GM20000 (cell line): ENCODE measurements around the gene SKI.

Experiments used
- DNase-seq: peaks from one replicate; pipeline ENCODE4 v3.0.0; 2012; ENCODE audit warnings: low spot score
- TF ChIP-seq, protein P1 (sequence below): IDR thresholded peaks from 2 replicates; pipeline ENCODE4 v1.5.1; 2012; ENCODE audit warnings: mild to moderate bottlenecking, control low read depth; ENCODE audit errors: extremely low read depth, missing control alignments

Gene SKI

DNA sequence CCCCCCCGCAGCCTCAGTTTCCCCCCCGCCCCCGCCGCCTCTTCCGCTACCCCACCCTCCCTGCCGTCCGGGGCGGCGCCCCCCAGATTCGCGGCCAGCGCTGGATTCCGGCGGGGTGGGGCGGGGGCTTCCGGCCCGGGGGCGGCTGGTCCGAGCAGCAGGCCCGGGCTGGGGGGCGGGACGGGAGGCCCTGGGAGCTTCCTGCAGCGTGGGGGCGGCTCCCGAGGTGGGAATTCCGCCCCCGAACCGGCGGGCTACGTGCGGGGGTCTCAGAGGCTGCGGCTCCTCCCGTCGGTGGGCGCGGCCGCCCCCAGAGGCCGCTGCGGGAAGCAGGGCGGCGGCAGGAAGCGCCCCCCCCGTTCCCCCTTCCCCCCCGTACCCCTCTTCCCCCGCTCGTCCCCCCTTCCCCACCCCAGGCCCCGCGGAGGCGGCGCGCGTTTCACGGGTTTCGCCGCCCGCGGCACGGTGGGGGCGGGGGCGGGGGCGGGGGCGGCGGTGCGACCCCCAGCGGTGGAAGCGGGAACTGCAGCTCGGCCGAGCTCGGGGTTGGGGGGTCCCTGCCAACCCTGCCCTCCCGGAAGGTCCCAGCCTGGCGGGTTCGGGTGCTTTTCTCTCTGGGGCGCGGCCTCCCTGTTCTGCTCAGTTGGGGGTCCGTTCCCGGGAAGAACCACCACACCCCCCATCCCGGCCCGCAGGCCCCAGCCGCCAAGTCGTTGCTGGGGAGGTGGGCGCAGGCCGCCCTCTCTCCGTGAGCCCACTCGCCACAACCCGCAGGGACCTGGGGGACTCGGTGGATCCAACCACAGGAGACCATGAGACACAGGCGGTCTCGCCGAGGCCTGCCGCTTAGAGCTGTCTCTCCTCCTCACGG, 86.9 kb downstream of the SKI start:
- TF ChIP-seq, protein P1, sequence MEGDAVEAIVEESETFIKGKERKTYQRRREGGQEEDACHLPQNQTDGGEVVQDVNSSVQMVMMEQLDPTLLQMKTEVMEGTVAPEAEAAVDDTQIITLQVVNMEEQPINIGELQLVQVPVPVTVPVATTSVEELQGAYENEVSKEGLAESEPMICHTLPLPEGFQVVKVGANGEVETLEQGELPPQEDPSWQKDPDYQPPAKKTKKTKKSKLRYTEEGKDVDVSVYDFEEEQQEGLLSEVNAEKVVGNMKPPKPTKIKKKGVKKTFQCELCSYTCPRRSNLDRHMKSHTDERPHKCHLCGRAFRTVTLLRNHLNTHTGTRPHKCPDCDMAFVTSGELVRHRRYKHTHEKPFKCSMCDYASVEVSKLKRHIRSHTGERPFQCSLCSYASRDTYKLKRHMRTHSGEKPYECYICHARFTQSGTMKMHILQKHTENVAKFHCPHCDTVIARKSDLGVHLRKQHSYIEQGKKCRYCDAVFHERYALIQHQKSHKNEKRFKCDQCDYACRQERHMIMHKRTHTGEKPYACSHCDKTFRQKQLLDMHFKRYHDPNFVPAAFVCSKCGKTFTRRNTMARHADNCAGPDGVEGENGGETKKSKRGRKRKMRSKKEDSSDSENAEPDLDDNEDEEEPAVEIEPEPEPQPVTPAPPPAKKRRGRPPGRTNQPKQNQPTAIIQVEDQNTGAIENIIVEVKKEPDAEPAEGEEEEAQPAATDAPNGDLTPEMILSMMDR = peak; percentile 51

DNA sequence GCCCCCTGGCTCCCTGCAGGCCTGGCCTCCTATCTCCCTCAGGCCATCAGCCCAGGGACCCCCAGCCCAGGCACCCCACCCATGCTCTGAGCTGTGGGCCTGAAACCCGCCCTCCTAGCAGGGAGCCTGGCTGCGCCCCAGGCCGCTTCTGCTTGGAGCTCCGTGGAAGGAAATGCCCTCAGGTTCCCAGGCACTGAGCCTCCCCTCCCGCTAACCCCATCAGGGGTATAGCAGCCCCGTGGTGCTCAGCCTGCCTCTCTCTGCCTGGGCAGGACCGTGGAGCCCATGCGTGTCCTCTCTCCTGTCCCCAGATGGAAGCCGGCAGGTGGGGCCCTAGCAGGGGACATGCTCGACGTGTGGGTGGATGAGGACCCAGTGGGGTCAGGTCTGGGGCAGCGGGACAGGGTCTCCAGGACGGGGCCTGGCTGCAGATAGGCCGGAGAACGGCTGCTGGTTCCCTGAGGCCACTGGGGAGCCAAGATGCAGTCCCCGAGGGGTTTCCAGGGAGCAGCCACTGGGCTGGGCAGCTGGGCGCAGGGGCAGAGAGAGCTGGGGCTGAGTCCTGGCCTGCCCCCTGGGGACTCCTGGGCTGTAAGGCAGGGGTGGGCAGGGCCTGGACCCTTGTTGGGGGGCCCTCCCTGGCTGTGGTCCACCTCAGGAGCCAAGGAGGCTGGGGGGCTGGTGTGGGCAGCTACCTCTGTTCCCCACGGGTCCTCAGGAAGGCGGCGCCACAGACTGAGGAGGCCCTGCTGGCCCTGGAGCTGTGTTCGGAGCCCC, 87.7 kb downstream of the SKI start:
- DNase-seq = no peak
- TF ChIP-seq, protein P1 = no peak

More for the DNA sequence above, 86.9 kb downstream of the SKI start:
- peak; percentile 96 for DNase-seq

DNA sequence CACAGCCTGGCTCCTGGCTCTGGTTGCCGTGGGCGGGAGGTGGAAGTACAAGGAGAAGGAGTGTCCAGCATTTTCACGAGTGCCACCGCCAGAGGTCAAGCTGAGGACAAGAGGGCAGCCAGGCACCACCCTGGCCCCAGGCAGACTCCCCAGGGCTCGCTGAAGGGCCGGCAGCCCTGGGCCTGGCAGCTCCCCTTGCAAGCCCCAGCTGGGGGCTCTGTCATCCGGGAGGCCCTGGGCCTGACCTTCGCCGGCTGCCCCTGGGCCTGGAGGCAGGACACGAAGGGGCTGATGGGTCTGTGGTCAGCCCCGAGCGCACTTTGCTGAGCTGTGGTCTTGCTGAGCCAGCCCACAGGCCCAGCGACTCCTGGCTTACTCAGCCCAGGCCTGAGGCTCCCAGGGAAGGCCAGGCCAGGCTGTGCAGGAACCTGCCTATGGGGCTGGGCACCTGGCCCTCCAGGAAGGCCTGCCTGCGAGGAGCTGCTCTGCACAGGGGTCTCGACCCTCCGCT, 88.4 kb downstream of the SKI start:
- DNase-seq = no peak
- TF ChIP-seq, protein P1 = no peak

DNA sequence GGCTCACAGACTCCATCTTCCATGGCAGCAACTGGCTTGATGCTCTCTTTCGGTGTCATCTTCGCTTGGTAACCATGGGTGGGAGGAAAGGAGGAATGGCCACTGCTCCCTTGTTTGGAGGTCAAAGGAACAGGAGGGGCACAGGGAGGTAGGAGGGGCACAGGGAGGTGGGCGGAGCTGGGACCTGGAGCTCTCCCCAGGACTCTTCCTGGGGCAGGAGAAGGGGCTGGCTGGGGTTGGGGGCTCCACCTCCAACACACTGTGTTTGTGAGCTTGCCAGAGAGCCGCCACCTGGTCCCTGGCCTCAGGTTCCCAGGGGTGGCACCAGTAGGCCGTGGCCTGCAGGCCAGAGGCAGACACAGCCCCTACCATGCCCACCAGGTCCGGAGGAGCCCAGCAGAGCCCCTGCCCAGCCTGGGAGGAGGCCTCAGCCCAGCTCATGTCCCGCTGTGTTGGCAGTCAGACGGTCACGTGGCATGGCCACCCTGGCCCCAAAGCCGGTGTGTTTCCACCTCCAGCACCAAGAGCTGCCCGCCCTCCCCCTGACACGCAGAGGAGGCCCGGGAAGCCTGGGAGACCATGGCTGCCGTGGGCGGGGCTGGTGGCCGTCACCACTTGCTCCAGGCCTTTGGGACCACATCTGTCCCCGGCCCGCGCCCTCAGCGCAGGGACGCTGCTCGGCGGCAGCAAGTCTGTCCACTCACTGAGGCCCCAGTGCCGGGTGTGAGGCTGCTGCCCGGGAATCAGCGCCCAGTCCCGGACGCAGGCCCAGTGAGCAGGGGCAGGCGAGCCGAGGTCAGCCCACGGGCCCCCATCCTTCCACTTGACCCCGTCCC, 89.3 kb downstream of the SKI start:
- DNase-seq = no peak
- TF ChIP-seq, protein P1 = no peak

DNA sequence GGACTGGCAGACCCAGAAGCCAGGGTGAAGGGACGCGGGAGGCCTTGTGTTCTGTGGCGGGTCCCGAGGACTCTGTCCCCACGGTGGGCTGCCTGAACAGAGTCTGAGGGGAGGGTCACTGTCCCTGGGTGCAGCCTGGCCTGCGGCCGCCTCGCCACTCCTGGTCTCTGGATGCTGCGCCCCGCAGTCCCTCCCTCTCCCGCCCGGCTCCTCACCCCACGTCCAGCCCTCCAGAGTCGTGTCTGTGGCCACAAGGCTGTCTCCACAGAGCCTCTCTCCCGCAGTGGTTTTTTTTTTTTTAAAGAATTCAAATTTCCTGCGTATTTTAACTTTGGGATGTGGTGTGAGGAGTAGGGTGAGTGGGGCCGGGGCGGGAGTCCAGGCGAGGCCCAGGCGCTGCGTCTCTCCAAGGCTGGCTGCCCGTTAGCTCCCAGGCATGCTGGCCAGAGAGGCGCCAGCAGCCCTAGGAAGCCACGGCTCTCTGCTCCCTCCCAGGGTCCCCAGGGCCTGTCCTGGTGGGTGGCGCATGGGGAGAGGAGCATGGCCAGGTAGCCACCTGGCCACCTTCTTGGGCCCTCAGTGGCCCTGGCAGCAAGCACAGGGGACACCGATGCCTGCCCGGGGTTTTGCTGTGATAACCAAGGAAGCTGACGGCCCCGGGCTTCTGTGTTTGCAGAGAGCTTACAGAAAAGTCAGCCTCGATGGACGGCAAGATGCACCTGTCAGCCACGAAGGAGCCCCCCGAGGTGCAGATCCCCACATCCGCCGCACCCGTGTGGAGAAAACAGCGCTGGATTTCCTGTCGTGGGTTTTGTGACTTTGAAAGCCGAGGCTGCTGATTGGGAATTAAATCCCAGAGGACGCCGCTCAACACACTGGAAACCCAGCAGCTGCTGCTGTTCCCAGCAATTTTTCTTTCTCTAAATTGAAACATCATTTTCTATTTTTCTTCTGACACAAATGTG, 90.5 kb downstream of the SKI start:
- no peak for DNase-seq

DNA sequence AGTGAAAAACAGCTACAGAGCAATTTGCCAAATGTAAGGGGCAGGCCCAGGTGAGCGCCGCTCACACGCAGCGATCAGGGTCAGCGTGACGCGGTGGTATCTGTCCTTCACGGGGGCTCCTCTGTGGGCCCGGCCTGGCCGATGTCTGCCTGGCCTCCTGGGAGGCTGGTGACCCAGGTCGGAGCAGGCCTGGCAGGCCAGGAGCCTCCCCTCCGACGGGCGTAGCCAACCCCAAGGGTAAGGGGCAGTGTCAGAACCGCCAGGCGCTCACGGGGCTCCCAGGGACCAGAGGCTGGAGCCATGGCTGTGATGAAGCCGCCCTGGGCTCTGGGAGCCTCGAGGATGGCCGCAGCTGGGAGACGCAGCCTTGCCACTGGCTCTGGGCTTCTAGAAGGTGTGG, 91.2 kb downstream of the SKI start:
- TF ChIP-seq, protein P1 = no peak

More for the DNA sequence above, 90.5 kb downstream of the SKI start:
- TF ChIP-seq, protein P1 = no peak

More for the DNA sequence above, 91.2 kb downstream of the SKI start:
- no peak for DNase-seq
